NOMO-1 treated with DMSO at 0.1 percent for 48 hours (cell line): Measurements from ENCODE around the gene TAPBP.

Source experiments
- DNase-seq: peaks from one replicate; lab custom pipeline; 2025; ENCODE audit not compliant: unreplicated experiment; lab: John Stamatoyannopoulos, UW

Gene TAPBP

GRCh38 chr6:33320315-33321181, 6.7 kb upstream of the TAPBP start:
- no peak for DNase-seq

- no peak for DNase-seq
These were observed 6.0 kb upstream of the TAPBP start for GRCh38 chr6:33319939-33320314.

GRCh38 chr6:33318426-33319073, 4.7 kb upstream of the TAPBP start:
- no peak for DNase-seq

GRCh38 chr6:33317669-33318425, 4.0 kb upstream of the TAPBP start, which contains the start of gene ZBTB22:
ZBTB22 (minus strand) TSS chr6:33317744; CDS start chr6:33316916, 828 bp downstream.
- DNase-seq, result peak; percentile 98

GRCh38 chr6:33317419-33317668, 3.5 kb upstream of the TAPBP start:
- no peak for DNase-seq

- DNase-seq, result no peak
These were observed 2.9 kb upstream of the TAPBP start for GRCh38 chr6:33316603-33317418.

GRCh38 chr6:33315793-33316602, 2.1 kb upstream of the TAPBP start:
- DNase-seq, result no peak

- no peak for DNase-seq
These were observed 1.3 kb upstream of the TAPBP start for GRCh38 chr6:33314943-33315792.

- peak; percentile 71 for DNase-seq
These were observed 651 bp upstream of the TAPBP start for GRCh38 chr6:33314515-33314942.

GRCh38 chr6:33313105-33313708, 671 bp downstream of the TAPBP start:
- peak; percentile 61 for DNase-seq

- peak; percentile 63 for DNase-seq
These were observed 1.3 kb downstream of the TAPBP start for GRCh38 chr6:33312361-33313104.

- DNase-seq, result no peak
These were observed 7.5 kb downstream of the TAPBP start for GRCh38 chr6:33306356-33306755.

GRCh38 chr6:33305052-33305451, 8.8 kb downstream of the TAPBP start:
- DNase-seq, result no peak

- DNase-seq, result no peak
These were observed 9.7 kb downstream of the TAPBP start for GRCh38 chr6:33304216-33304615.

GRCh38 chr6:33301877-33302276, 12.0 kb downstream of the TAPBP start:
- no peak for DNase-seq

- peak; percentile 81 for DNase-seq
These were observed 14.5 kb downstream of the TAPBP start for GRCh38 chr6:33299237-33299944.

- peak; percentile 72 for DNase-seq
These were observed 15.1 kb downstream of the TAPBP start, which contains the start of gene RGL2 for GRCh38 chr6:33298773-33299236. RGL2 (minus strand) TSS chr6:33298942; CDS start chr6:33298610, 332 bp downstream.
